Tibial nerve (tissue), 3 donors: ENCODE results near the gene USP4.

Experiments
- CTCF ChIP-seq, 5 experiments: fragments of 200-600 bp in 3 of 5; fragments of 450-650 bp in 2 of 5; sonication (generic) in 3 of 5; IDR thresholded peaks; one replicate each; pipeline ENCODE4 v1.5.1; 2016 to 2019; ENCODE audit warnings: antibody characterized with exemption in 5 of 5, mild to moderate bottlenecking in 3 of 5, moderate library complexity in 2 of 5
- POLR2A ChIP-seq, 2 donors: fragments of 450-650 bp; IDR thresholded peaks; one replicate each; pipeline ENCODE4 v1.6.1; 2017; ENCODE audit warnings: antibody characterized with exemption in 2 of 2, mild to moderate bottlenecking in 2 of 2, moderate library complexity in 2 of 2

- TF ChIP-seq CTCF (IDR thresholded peaks at IDR 0.05) (no peak), POLR2A (IDR thresholded peaks at IDR 0.05) (no peak)
Measured at GRCh38 chr3:49349348-49350114, 9.7 kb upstream of the USP4 start.
